WTC11 (cell line): Measurements from ENCODE around the gene B4GALT6. TPM values are rescaled to one million over a fixed set of nuclear protein-coding genes. Genes with fewer than 3 reads are reported as not detected.

Experiments
- ATAC-seq: fragments of 200-7000 bp; cut with Tn5 transposase; 2 replicates; pipeline ENCODE4 v1.10.0; 2021; ENCODE audit warnings: mild to moderate bottlenecking, moderate library complexity
- CTCF ChIA-PET: fragments of 300-600 bp; sonication (Branson Sonifier 250); formaldehyde crosslinking; loops from one replicate; lab custom pipeline; 2021; ENCODE audit warnings: antibody characterized with exemption; lab: Charles Lee
- POLR2A ChIA-PET: fragments of 350-600 bp; sonication (Branson Sonifier 250); formaldehyde crosslinking; loops from one replicate; lab custom pipeline; 2021; ENCODE audit warnings: antibody characterized with exemption; lab: Charles Lee
- DNase-seq: peaks from one replicate; pipeline ENCODE4 v3.0.0; 2021; ENCODE audit warnings: low spot score
- H3K27ac Mint-ChIP-seq: 2 replicates; pipeline ENCODE4 v1.8.0; 2021; ENCODE audit warnings: mixed read lengths
- H3K27me3 Mint-ChIP-seq: 2 replicates; pipeline ENCODE4 v1.8.0; 2021; ENCODE audit warnings: low read depth, mild to moderate bottlenecking, moderate library complexity, mixed read lengths
- H3K36me3 Mint-ChIP-seq: 2 replicates; pipeline ENCODE4 v1.8.0; 2021; ENCODE audit warnings: mixed read lengths
- H3K4me1 Mint-ChIP-seq: 2 replicates; pipeline ENCODE4 v1.8.0; 2022; ENCODE audit warnings: mixed read lengths
- H3K4me3 Mint-ChIP-seq: 2 replicates; pipeline ENCODE4 v1.8.0; 2021; ENCODE audit warnings: mild to moderate bottlenecking, moderate library complexity, mixed read lengths
- H3K9me3 Mint-ChIP-seq: 2 replicates; pipeline ENCODE4 v1.8.0; 2021; ENCODE audit warnings: mixed read lengths
- AFF4 ChIP-seq: sonication (generic); formaldehyde crosslinking; IDR thresholded peaks from 2 replicates; pipeline ENCODE4 v1.8.1; 2023; ENCODE audit warnings: mild to moderate bottlenecking, missing genetic modification reagents, borderline replicate concordance
- ATF6 ChIP-seq: sonication (generic); formaldehyde crosslinking; IDR thresholded peaks from 2 replicates; pipeline ENCODE4 v1.8.1; 2023; ENCODE audit warnings: mild to moderate bottlenecking, missing genetic modification reagents
- CBFB ChIP-seq: sonication (generic); formaldehyde crosslinking; IDR thresholded peaks from 2 replicates; pipeline ENCODE4 v1.8.1; 2022; ENCODE audit warnings: mild to moderate bottlenecking, low read depth, missing genetic modification reagents
- CTCF ChIP-seq: fragments of 200-600 bp; IDR thresholded peaks from 2 replicates; pipeline ENCODE4 v1.8.0; 2022; ENCODE audit warnings: antibody characterized with exemption
- ETV6 ChIP-seq: sonication (generic); formaldehyde crosslinking; IDR thresholded peaks from 2 replicates; pipeline ENCODE4 v1.8.1; 2022; ENCODE audit warnings: mild to moderate bottlenecking, missing genetic modification reagents
- HMGXB4 ChIP-seq: sonication (generic); formaldehyde crosslinking; IDR thresholded peaks from 2 replicates; pipeline ENCODE4 v1.8.1; 2023; ENCODE audit warnings: mild to moderate bottlenecking, moderate library complexity, missing genetic modification reagents
- KAT7 ChIP-seq: sonication (generic); formaldehyde crosslinking; IDR thresholded peaks from 2 replicates; pipeline ENCODE4 v1.8.1; 2023; ENCODE audit warnings: missing genetic modification reagents, mild to moderate bottlenecking, borderline replicate concordance
- NFATC4 ChIP-seq: fragments of 250-450 bp; sonication (Bioruptor Pico); IDR thresholded peaks from 2 replicates; pipeline ENCODE4 v1.9.0; 2021; ENCODE audit warnings: mild to moderate bottlenecking
- NR3C1 ChIP-seq: sonication (generic); formaldehyde crosslinking; conservative IDR thresholded peaks from 2 replicates; pipeline ENCODE4 v1.8.1; 2023; ENCODE audit warnings: low read depth, mild to moderate bottlenecking, missing genetic modification reagents
- OVOL2 ChIP-seq: fragments of 250-450 bp; sonication (Bioruptor Pico); IDR thresholded peaks from 2 replicates; pipeline ENCODE4 v1.9.0; 2021; ENCODE audit warnings: mild to moderate bottlenecking, borderline replicate concordance
- SMAD3 ChIP-seq: sonication (generic); formaldehyde crosslinking; IDR thresholded peaks from 2 replicates; pipeline ENCODE4 v1.8.0; 2022; ENCODE audit warnings: missing genetic modification reagents, mild to moderate bottlenecking, borderline replicate concordance
- ZNF121 ChIP-seq: sonication (generic); formaldehyde crosslinking; IDR thresholded peaks from 2 replicates; pipeline ENCODE4 v1.8.0; 2023; ENCODE audit warnings: missing genetic modification reagents
- ZNF281 ChIP-seq: sonication (generic); formaldehyde crosslinking; IDR thresholded peaks from 2 replicates; pipeline ENCODE4 v1.8.0; 2023; ENCODE audit warnings: mild to moderate bottlenecking, missing genetic modification reagents
- ZNF396 ChIP-seq: fragments of 250-450 bp; sonication (Bioruptor Pico); IDR thresholded peaks from 2 replicates; pipeline ENCODE4 v1.8.0; 2021; ENCODE audit warnings: mild to moderate bottlenecking, moderate library complexity, borderline replicate concordance
- ZNF423 ChIP-seq: fragments of 250-450 bp; sonication (Bioruptor Pico); IDR thresholded peaks from 2 replicates; pipeline ENCODE4 v2.1.2; 2022; ENCODE audit warnings: mild to moderate bottlenecking, moderate library complexity
- ZNF532 ChIP-seq: fragments of 250-450 bp; sonication (Bioruptor Pico); IDR thresholded peaks from 2 replicates; pipeline ENCODE4 v1.9.0; 2021; ENCODE audit warnings: mild to moderate bottlenecking, borderline replicate concordance
- total RNA-seq: library from RNA; stranded (reverse); gene quantifications from 3 replicates; pipeline ENCODE4 v1.2.3, GENCODE V29; 2021

Gene B4GALT6
- total RNA-seq, 1 experiment from 2014 or later, result 50.6 TPM

GRCh38 chr18:31626409-31626808 lies 58.0 kb downstream of the B4GALT6 start:
- H3K4me1 Mint-ChIP-seq, result no peaks in the 10 kb centered on the region
- H3K27ac Mint-ChIP-seq, result no peak overlapping the region
- ChIA-PET POLR2A (no interaction called here), CTCF (interaction anchor here (1.1 kb wide), 1 partner anchor 16 kb away, joined by 8 read pairs; no protein-coding TSS in a partner anchor)
- peaks cover 24% of the 10 kb centered on the region for H3K9me3 Mint-ChIP-seq
- no peak overlapping the region for H3K4me3 Mint-ChIP-seq
- H3K36me3 Mint-ChIP-seq, result peaks cover 48% of the 10 kb centered on the region
- H3K27me3 Mint-ChIP-seq, result no peaks in the 10 kb centered on the region
- ATAC-seq (no peak), DNase-seq (no peak)
- TF ChIP-seq ZNF396, result no peak
- no peak for TF ChIP-seq ZNF532 (CRISPR knock-in tag)
- no peak for TF ChIP-seq ETV6 (CRISPR knock-in tag)
- no peak for TF ChIP-seq SMAD3 (CRISPR knock-in tag)
- no peak for TF ChIP-seq ATF6 (CRISPR knock-in tag)
- peak; percentile 68 for TF ChIP-seq ZNF121 (CRISPR knock-in tag)
- no peak for TF ChIP-seq CTCF
- TF ChIP-seq ZNF423, result no peak

- H3K27me3 Mint-ChIP-seq, result no peaks in the 10 kb centered on the region
- DNase-seq (no peak), ATAC-seq (0 out of 2 replicates have a peak, but pooled peaks have one; percentile 20)
- CTCF ChIA-PET, result interaction anchor here (1.0 to 1.1 kb wide), 2 partner anchors 14 to 352 kb away, joined by 3 to 8 read pairs; no protein-coding TSS in a partner anchor
- no peak overlapping the region for H3K4me3 Mint-ChIP-seq
- POLR2A ChIA-PET, result no interaction called here
- no peak overlapping the region for H3K27ac Mint-ChIP-seq
- H3K4me1 Mint-ChIP-seq, result no peaks in the 10 kb centered on the region
- peaks cover 24% of the 10 kb centered on the region for H3K9me3 Mint-ChIP-seq
- peaks cover 40% of the 10 kb centered on the region for H3K36me3 Mint-ChIP-seq
- TF ChIP-seq KAT7 (CRISPR knock-in tag) (no peak), OVOL2 (CRISPR knock-in tag) (no peak), ZNF281 (CRISPR knock-in tag) (no peak), CBFB (CRISPR knock-in tag) (no peak), NFATC4 (no peak), HMGXB4 (no peak), NR3C1 (CRISPR knock-in tag) (no peak), ZNF423 (no peak), AFF4 (no peak)
These were observed 59.3 kb downstream of the B4GALT6 start for GRCh38 chr18:31624892-31625640.
